K562 (cell line): Measurements from ENCODE around the gene TULP3. TPM values are rescaled to one million over a fixed set of nuclear protein-coding genes. Genes with fewer than 3 reads are reported as not detected.

Source experiments
- ATAC-seq: fragments of 200-7000 bp; cut with Tn5 transposase; 3 replicates; pipeline ENCODE4 v1.9.1; 2020; ENCODE audit warnings: moderate library complexity
- BruUV-seq: library from RNA; stranded (reverse); fragments of 400-500 nt; replicated peaks from 2 replicates; lab custom pipeline; 2021; lab: Mats Ljungman, UMichigan
- CTCF ChIA-PET: fragments of 300-600 bp; formaldehyde crosslinking; extraction: SDS; loops from one replicate; lab custom pipeline; 2021; ENCODE audit warnings: low intra/inter-chr PET ratio; lab: Yijun Ruan, JAX
- POLR2A ChIA-PET: fragments of 300-600, 350-650 bp; sonication (Branson Sonifier 250); formaldehyde crosslinking; extraction: SDS; loops from one replicate; lab custom pipeline; 2021; ENCODE audit warnings: antibody characterized with exemption, inconsistent platforms; lab: Yijun Ruan, JAX
- DNase-seq, 4 experiments: peaks; one replicate each; pipeline versions ENCODE4 v3.0.0 to v3.0.0-alpha.2; 2011 to 2018; ENCODE audit warnings: low spot score in 3 of 4, mixed read lengths in 3 of 4; ENCODE audit errors: extremely low read depth in 1 of 4
- FAIRE-seq: peaks from 2 replicates; lab custom pipeline; 2011; peaks lifted over from hg19 to GRCh38; lab: Jason Lieb, UNC
- H2AFZ ChIP-seq: 2 replicates; pipeline ENCODE4 v1.6.0; 2011; ENCODE audit warnings: low read depth, low read length, control low read depth, inconsistent platforms
- H3K27ac ChIP-seq: fragments of 200-600 bp; 3 replicates; pipeline ENCODE4 v1.8.0; 2011; ENCODE audit warnings: low read depth, mild to moderate bottlenecking, control low read depth, inconsistent platforms, low read length, moderate library complexity, mixed read lengths; ENCODE audit errors: extremely low read depth
- H3K27me3 ChIP-seq, 2 experiments: fragments of 300-600 bp in 1 of 2; 2 replicates in 1 of 2; 3 replicates in 1 of 2; pipeline versions ENCODE4 v1.6.0 to v1.8.0; 2011; ENCODE audit warnings: inconsistent platforms in 2 of 2, low read length in 2 of 2, mild to moderate bottlenecking in 1 of 2, mixed read lengths in 1 of 2, moderate library complexity in 1 of 2; ENCODE audit not compliant: control insufficient read depth in 2 of 2, insufficient read depth in 2 of 2
- H3K36me3 ChIP-seq: fragments of 300-600 bp; 3 replicates; pipeline ENCODE4 v1.8.0; 2011; ENCODE audit warnings: mild to moderate bottlenecking, low read length, inconsistent platforms; ENCODE audit not compliant: control insufficient read depth, insufficient read depth
- H3K4me1 ChIP-seq, 2 experiments: fragments of 200-600 bp in 1 of 2; replicated peaks in 1 of 2; 2 replicates in 1 of 2; 3 replicates in 1 of 2; pipeline versions ENCODE4 v1.5.1 to v1.8.0; 2011; ENCODE audit warnings: inconsistent platforms in 2 of 2, low read length in 2 of 2, mild to moderate bottlenecking in 1 of 2, mixed read lengths in 1 of 2, moderate library complexity in 1 of 2; ENCODE audit not compliant: control insufficient read depth in 2 of 2, insufficient read depth in 2 of 2
- H3K4me2 ChIP-seq: 2 replicates; pipeline ENCODE4 v1.6.1; 2011; ENCODE audit warnings: low read length, control low read depth, inconsistent platforms, mixed read lengths; ENCODE audit not compliant: insufficient read depth
- H3K4me3 ChIP-seq: fragments of 200-600 bp; sonication (generic), shearing (Covaris generic); 2 replicates; pipeline ENCODE4 v1.5.1; 2016; ENCODE audit warnings: control low read depth, inconsistent platforms
- H3K79me2 ChIP-seq: fragments of 200-600 bp; 3 replicates; pipeline ENCODE4 v1.8.0; 2011; ENCODE audit warnings: low read length, inconsistent platforms; ENCODE audit not compliant: control insufficient read depth, insufficient read depth
- H3K9ac ChIP-seq, 2 experiments: 2 replicates each; pipeline versions ENCODE4 v1.6.0 to v1.6.1; 2011; ENCODE audit warnings: low read depth in 2 of 2, low read length in 2 of 2, control low read depth in 1 of 2, inconsistent platforms in 1 of 2, mild to moderate bottlenecking in 1 of 2, mixed read lengths in 1 of 2; ENCODE audit not compliant: insufficient read depth in 1 of 2
- H3K9me1 ChIP-seq: one replicate; pipeline ENCODE4 v1.6.0; 2011; ENCODE audit warnings: inconsistent platforms, mild to moderate bottlenecking, low read length, moderate library complexity; ENCODE audit not compliant: control insufficient read depth, insufficient read depth
- H3K9me3 ChIP-seq: replicated peaks from 2 replicates; pipeline ENCODE4 v1.5.1; 2011; ENCODE audit warnings: low read depth, low read length, inconsistent platforms; ENCODE audit not compliant: control insufficient read depth, insufficient read depth
- H4K20me1 ChIP-seq: replicated peaks from 2 replicates; pipeline ENCODE4 v1.6.1; 2011; ENCODE audit warnings: low read length, inconsistent platforms, mixed read lengths; ENCODE audit not compliant: control insufficient read depth, insufficient read depth
- CHD2 ChIP-seq: IDR thresholded peaks from 2 replicates; pipeline ENCODE4 v1.6.1; 2011; ENCODE audit warnings: low read depth, low read length
- DDX20 ChIP-seq: fragments of 450-650 bp; IDR thresholded peaks from 2 replicates; pipeline ENCODE4 v1.6.1; 2016; ENCODE audit warnings: missing genetic modification characterization, low read depth, mild to moderate bottlenecking, missing compliant biosample characterization, moderate library complexity
- ETV1 ChIP-seq: fragments of 450-650 bp; conservative IDR thresholded peaks from 2 replicates; pipeline ENCODE4 v1.6.1; 2016; ENCODE audit warnings: missing genetic modification characterization, control low read depth, low read depth, missing compliant biosample characterization
- FOS ChIP-seq: IDR thresholded peaks from 3 replicates; pipeline ENCODE4 v1.6.1; 2011; ENCODE audit not compliant: insufficient read length; ENCODE audit errors: extremely low read depth
- HMGN3 ChIP-seq: IDR thresholded peaks from 2 replicates; pipeline ENCODE4 v1.6.1; 2011; ENCODE audit warnings: borderline replicate concordance, low read depth, mild to moderate bottlenecking, mixed read lengths, low read length; ENCODE audit not compliant: insufficient read length; ENCODE audit errors: extremely low read depth
- KHSRP ChIP-seq: fragments of 450-650 bp; IDR thresholded peaks from 2 replicates; pipeline ENCODE4 v1.6.1; 2017
- NCOA4 ChIP-seq: fragments of 450-650 bp; IDR thresholded peaks from 2 replicates; pipeline ENCODE4 v1.6.1; 2018; ENCODE audit warnings: mild to moderate bottlenecking; ENCODE audit not compliant: partially characterized antibody
- POLR2AphosphoS2 ChIP-seq: IDR thresholded peaks from 2 replicates; pipeline ENCODE4 v1.6.1; 2012; ENCODE audit warnings: low read length, improper control_type of control experiment
- POLR3A ChIP-seq: IDR thresholded peaks from 2 replicates; pipeline ENCODE4 v1.6.1; 2011; ENCODE audit warnings: borderline replicate concordance, mild to moderate bottlenecking, moderate library complexity; ENCODE audit not compliant: insufficient read length, insufficient read depth; ENCODE audit errors: extremely low read depth
- RBM39 ChIP-seq: fragments of 200-400 bp; formaldehyde crosslinking; optimal IDR thresholded peaks from 2 replicates; pipeline ENCODE3; 2018; ENCODE audit warnings: low read depth, low read length
- SAFB2 ChIP-seq: fragments of 200-400 bp; formaldehyde crosslinking; IDR thresholded peaks from 2 replicates; pipeline ENCODE4 v1.6.1; 2018; ENCODE audit warnings: borderline replicate concordance, low read length, low read depth, moderate library complexity; ENCODE audit not compliant: severe bottlenecking
- SMARCC2 ChIP-seq: fragments of 450-650 bp; IDR thresholded peaks from 2 replicates; pipeline ENCODE4 v1.6.1; 2017; ENCODE audit warnings: antibody characterized with exemption, moderate library complexity, mild to moderate bottlenecking, low read depth
- SMARCE1 ChIP-seq: fragments of 450-650 bp; IDR thresholded peaks from 2 replicates; pipeline ENCODE4 v1.7.1; 2016; ENCODE audit warnings: mild to moderate bottlenecking
- SNIP1 ChIP-seq: fragments of 450-650 bp; IDR thresholded peaks from 2 replicates; pipeline ENCODE4 v1.7.1; 2017; ENCODE audit warnings: low read depth, mild to moderate bottlenecking
- TRIM24 ChIP-seq, 2 experiments: fragments of 450-650 bp; IDR thresholded peaks; 2 replicates each; pipeline ENCODE4 v1.6.1; 2016
- WGBS: fragments of 100-300 bp; shearing (Covaris generic); methylation state at CpG from one replicate; pipeline ENCODE4 v1.1.6; 2016; ENCODE audit warnings: low coverage, mixed read lengths; ENCODE audit not compliant: insufficient coverage; ENCODE audit errors: missing lambda C conversion rate; 5-methylcytosine and 5-hydroxymethylcytosine counted together
- in situ Hi-C: fragments of 300-500 bp; cut with MboI; formaldehyde crosslinking; loops from 4 replicates; pipeline ENCODE4 v1.15.0; 2018; ENCODE audit warnings: inconsistent platforms, mixed read lengths
- intact Hi-C: fragments of 100-400 bp; cut with micrococcal nuclease; formaldehyde crosslinking; loops from 2 replicates; pipeline ENCODE4 v1.14.2; 2022
- polyA plus RNA-seq, 8 experiments: library from polyadenylated mRNA; depleted of rRNA in 4 of 8; stranded (reverse) in 5 of 8; unstranded in 3 of 8; fragments of >200 nt; fragmentation: Nextera tagmentation in 2 of 8; fragmentation: Illumina TruSeq in 1 of 8; extraction: Ambion mirVana in 2 of 8; extraction: Trizol in 1 of 8; gene quantifications; 2 replicates each; pipeline versions ENCODE4 v1.2.1 to v1.2.3, GENCODE V29; 2011 to 2014; ENCODE audit warnings: inconsistent platforms in 1 of 8, missing spikeins in 1 of 8
- total RNA-seq, 7 experiments: library from RNA; depleted of rRNA in 6 of 7; stranded (reverse); fragments of >200 nt in 6 of 7; fragmentation: Illumina TruSeq in 2 of 7; extraction: Trizol in 2 of 7; gene quantifications; 2 replicates each; pipeline versions ENCODE4 v1.2.1 to v1.2.3, GENCODE V29; 2011 to 2021; ENCODE audit warnings: low replicate concordance in 1 of 7
- TF ChIP-seq, protein P1 (sequence below), 2 experiments: fragments of 200-800 bp in 1 of 2; sonication (Bioruptor generic) in 1 of 2; sonication (generic) in 1 of 2; formaldehyde crosslinking in 1 of 2; IDR thresholded peaks in 1 of 2; conservative IDR thresholded peaks in 1 of 2; 2 replicates each; pipeline versions ENCODE4 v1.5.0 to v1.6.1; 2016 to 2020; ENCODE audit warnings: missing compliant biosample characterization in 1 of 2, missing genetic modification characterization in 1 of 2, missing genetic modification reagents in 1 of 2
- TF ChIP-seq, protein P2 (sequence below): fragments of 250-450 bp; sonication (Bioruptor Pico); IDR thresholded peaks from 2 replicates; pipeline ENCODE4 v1.5.0; 2022; ENCODE audit warnings: mild to moderate bottlenecking
- TF ChIP-seq, protein P3 (sequence below): fragments of 250-450 bp; sonication (Bioruptor Pico); IDR thresholded peaks from 2 replicates; pipeline ENCODE4 v1.5.0; 2021
- TF ChIP-seq, protein P4 (sequence below): sonication (generic); formaldehyde crosslinking; IDR thresholded peaks from 2 replicates; pipeline ENCODE4 v1.9.0; 2022; ENCODE audit warnings: mild to moderate bottlenecking, missing genetic modification reagents

TULP3 gene
- total and polyA plus RNA-seq, 9 of the 15 experiments (the other 6 are each of a cell fraction or from before 2014, with no cell fraction given): 3.6 to 13.3 (median 7.3) TPM

DNA sequence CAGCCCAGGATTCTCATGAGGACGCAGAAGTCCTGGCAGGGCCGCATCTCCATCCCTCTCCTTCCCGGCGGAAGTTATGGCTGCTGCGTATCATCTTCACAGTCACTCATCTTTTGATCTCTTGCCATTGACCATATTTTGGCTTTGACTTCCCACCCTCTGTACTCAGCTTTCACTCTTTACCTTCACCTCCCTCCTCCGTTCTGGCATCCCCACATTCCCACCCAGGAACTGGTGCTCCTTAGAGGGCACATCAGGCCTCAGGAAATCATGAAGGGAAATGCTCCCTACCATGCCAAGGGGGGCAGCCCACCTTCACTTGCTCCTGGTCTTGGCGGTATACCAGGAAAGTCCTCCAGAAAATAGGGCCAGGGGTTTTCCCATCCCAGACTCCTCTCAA is 35.1 kb upstream of the TULP3 start:
- Histone ChIP-seq H3K27me3 (no peaks in the 10 kb centered on the region), H3K4me2 (no peak overlapping the region), H3K36me3 (peaks cover 27% of the 10 kb centered on the region; the same call in 1 of the 3 replicates), H3K4me3 (no peak overlapping the region), H3K4me1 (peaks cover 0 to 4% of the 10 kb centered on the region in 2 experiments; a peak in 1 of 5 replicates), H3K27ac (no peak overlapping the region), H4K20me1 (no peaks in the 10 kb centered on the region), H3K9me3 (no peaks in the 10 kb centered on the region), H3K79me2 (no peaks in the 10 kb centered on the region), H3K9ac (no peak overlapping the region), H2AFZ (no peak overlapping the region), H3K9me1 (no peaks in the 10 kb centered on the region)
- POLR2A ChIA-PET: interaction anchor here (0.6 kb wide), 1 partner anchor 10 kb away, joined by 3 read pairs; no protein-coding TSS in a partner anchor
- CTCF ChIA-PET: no interaction called here
- no TSS peak for BruUV-seq
- FAIRE-seq (no peak), DNase-seq (no peak), ATAC-seq (no peak)
- 50% methylated on average over 2 of the region's 7 CpGs for WGBS
- intact Hi-C loops (no loop called here), in situ Hi-C loops (no loop called here)
- TF ChIP-seq CHD2: no peak
- TF ChIP-seq NCOA4: no peak
- no peak for TF ChIP-seq TRIM24 (IDR thresholded peaks at IDR 0.05)
- no peak for TF ChIP-seq SNIP1
- no peak for TF ChIP-seq HMGN3
- TF ChIP-seq SMARCE1: no peak
- TF ChIP-seq POLR3A: no peak
- TF ChIP-seq, protein P1, sequence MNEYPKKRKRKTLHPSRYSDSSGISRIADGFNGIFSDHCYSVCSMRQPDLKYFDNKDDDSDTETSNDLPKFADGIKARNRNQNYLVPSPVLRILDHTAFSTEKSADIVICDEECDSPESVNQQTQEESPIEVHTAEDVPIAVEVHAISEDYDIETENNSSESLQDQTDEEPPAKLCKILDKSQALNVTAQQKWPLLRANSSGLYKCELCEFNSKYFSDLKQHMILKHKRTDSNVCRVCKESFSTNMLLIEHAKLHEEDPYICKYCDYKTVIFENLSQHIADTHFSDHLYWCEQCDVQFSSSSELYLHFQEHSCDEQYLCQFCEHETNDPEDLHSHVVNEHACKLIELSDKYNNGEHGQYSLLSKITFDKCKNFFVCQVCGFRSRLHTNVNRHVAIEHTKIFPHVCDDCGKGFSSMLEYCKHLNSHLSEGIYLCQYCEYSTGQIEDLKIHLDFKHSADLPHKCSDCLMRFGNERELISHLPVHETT (CRISPR knock-in tag; conservative IDR thresholded peaks at IDR 0.05 in 1 of 2, IDR thresholded peaks at IDR 0.05 in 1 of 2): no peak
- no peak for TF ChIP-seq POLR2AphosphoS2
- no peak for TF ChIP-seq RBM39
- TF ChIP-seq, protein P2, sequence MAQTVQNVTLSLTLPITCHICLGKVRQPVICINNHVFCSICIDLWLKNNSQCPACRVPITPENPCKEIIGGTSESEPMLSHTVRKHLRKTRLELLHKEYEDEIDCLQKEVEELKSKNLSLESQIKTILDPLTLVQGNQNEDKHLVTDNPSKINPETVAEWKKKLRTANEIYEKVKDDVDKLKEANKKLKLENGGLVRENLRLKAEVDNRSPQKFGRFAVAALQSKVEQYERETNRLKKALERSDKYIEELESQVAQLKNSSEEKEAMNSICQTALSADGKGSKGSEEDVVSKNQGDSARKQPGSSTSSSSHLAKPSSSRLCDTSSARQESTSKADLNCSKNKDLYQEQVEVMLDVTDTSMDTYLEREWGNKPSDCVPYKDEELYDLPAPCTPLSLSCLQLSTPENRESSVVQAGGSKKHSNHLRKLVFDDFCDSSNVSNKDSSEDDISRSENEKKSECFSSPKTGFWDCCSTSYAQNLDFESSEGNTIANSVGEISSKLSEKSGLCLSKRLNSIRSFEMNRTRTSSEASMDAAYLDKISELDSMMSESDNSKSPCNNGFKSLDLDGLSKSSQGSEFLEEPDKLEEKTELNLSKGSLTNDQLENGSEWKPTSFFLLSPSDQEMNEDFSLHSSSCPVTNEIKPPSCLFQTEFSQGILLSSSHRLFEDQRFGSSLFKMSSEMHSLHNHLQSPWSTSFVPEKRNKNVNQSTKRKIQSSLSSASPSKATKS (CRISPR knock-in tag): no peak
- no peak for TF ChIP-seq SMARCC2
- no peak for TF ChIP-seq SAFB2
- TF ChIP-seq FOS: no peak
- TF ChIP-seq KHSRP: no peak
- TF ChIP-seq ETV1 (tag): no peak
- TF ChIP-seq, protein P3, sequence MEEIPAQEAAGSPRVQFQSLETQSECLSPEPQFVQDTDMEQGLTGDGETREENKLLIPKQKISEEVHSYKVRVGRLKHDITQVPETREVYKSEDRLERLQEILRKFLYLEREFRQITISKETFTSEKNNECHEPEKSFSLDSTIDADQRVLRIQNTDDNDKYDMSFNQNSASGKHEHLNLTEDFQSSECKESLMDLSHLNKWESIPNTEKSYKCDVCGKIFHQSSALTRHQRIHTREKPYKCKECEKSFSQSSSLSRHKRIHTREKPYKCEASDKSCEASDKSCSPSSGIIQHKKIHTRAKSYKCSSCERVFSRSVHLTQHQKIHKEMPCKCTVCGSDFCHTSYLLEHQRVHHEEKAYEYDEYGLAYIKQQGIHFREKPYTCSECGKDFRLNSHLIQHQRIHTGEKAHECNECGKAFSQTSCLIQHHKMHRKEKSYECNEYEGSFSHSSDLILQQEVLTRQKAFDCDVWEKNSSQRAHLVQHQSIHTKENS: no peak
- TF ChIP-seq, protein P4, sequence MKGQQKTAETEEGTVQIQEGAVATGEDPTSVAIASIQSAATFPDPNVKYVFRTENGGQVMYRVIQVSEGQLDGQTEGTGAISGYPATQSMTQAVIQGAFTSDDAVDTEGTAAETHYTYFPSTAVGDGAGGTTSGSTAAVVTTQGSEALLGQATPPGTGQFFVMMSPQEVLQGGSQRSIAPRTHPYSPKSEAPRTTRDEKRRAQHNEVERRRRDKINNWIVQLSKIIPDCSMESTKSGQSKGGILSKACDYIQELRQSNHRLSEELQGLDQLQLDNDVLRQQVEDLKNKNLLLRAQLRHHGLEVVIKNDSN (CRISPR knock-in tag): no peak
- TF ChIP-seq DDX20 (tag): no peak
